Endothelial cell of umbilical vein (primary cell): ENCODE data around the gene IP6K3.

Source experiments
- CTCF ChIP-seq, 2 donors: IDR thresholded peaks; 1 replicate in 1 of 2; 2 replicates in 1 of 2; pipeline ENCODE4 v1.5.1; 2011; ENCODE audit warnings: low read length in 2 of 2, mild to moderate bottlenecking in 2 of 2, moderate library complexity in 2 of 2, control low read depth in 1 of 2, inconsistent platforms in 1 of 2, low read depth in 1 of 2; ENCODE audit not compliant: insufficient read depth in 1 of 2; ENCODE audit errors: extremely low read depth in 1 of 2
- EZH2 ChIP-seq: IDR thresholded peaks from 2 replicates; pipeline ENCODE4 v1.6.1; 2012; ENCODE audit warnings: borderline replicate concordance, low read depth, mild to moderate bottlenecking, moderate library complexity, low read length, inconsistent platforms; ENCODE audit not compliant: severe bottlenecking
- FOS ChIP-seq: IDR thresholded peaks from 2 replicates; pipeline ENCODE4 v1.6.1; 2011; ENCODE audit warnings: mild to moderate bottlenecking, low read length, moderate library complexity, borderline replicate concordance; ENCODE audit not compliant: insufficient read depth
- POLR2AphosphoS5 ChIP-seq: IDR thresholded peaks from 2 replicates; pipeline ENCODE4 v1.6.1; 2012; ENCODE audit warnings: low read depth, mild to moderate bottlenecking, control low read depth, low read length, moderate library complexity; ENCODE audit not compliant: insufficient read depth

GRCh38 chr6:33672808-33673207 is 73.9 kb downstream of the IP6K3 start:
- TF ChIP-seq CTCF (IDR thresholded peaks at IDR 0.05; ENCODE audit: extremely low read depth in 1 of 2, insufficient read depth in 1 of 2, low read depth in 1 of 2, low read length in 2 of 2), result peak; percentile 51 to 70
- peak; percentile 47 for TF ChIP-seq POLR2AphosphoS5
- TF ChIP-seq EZH2, result no peak
- peak; percentile 98 for TF ChIP-seq FOS
